H1 (cell line): ENCODE measurements around the gene CD63. TPM values are rescaled to one million over a fixed set of nuclear protein-coding genes. Genes with fewer than 3 reads are reported as not detected.

Experiments used
- CTCF ChIA-PET: fragments of 300-600 bp; sonication (Branson Sonifier 250); formaldehyde crosslinking; loops from one replicate; lab custom pipeline; 2021; ENCODE audit not compliant: partially characterized antibody; lab: Charles Lee
- POLR2A ChIA-PET: fragments of 300-600 bp; sonication (Branson Sonifier 250); formaldehyde crosslinking; loops from one replicate; lab custom pipeline; 2021; ENCODE audit warnings: inconsistent platforms; ENCODE audit not compliant: partially characterized antibody; lab: Charles Lee
- DNase-seq, 2 experiments: peaks; one replicate each; pipeline versions ENCODE4 v3.0.0 to v3.0.0-alpha.2; 2010 to 2022; ENCODE audit warnings: low spot score in 2 of 2, low read depth in 1 of 2, mixed read lengths in 1 of 2
- FAIRE-seq: peaks from 2 replicates; lab custom pipeline; 2011; peaks lifted over from hg19 to GRCh38; lab: Jason Lieb, UNC
- H2AFZ ChIP-seq: 2 replicates; pipeline ENCODE4 v1.8.1; 2012; ENCODE audit warnings: low read length, inconsistent platforms
- H2AK5ac ChIP-seq: 2 replicates; pipeline ENCODE4 v1.6.1; 2013; ENCODE audit warnings: low read depth, low read length
- H2BK120ac ChIP-seq: replicated peaks from 2 replicates; pipeline ENCODE3; 2013; ENCODE audit warnings: low read depth, low read length, inconsistent platforms
- H2BK12ac ChIP-seq: 2 replicates; pipeline ENCODE4 v1.6.1; 2013; ENCODE audit warnings: low read depth, low read length
- H2BK15ac ChIP-seq: 2 replicates; pipeline ENCODE4 v1.6.1; 2013; ENCODE audit warnings: low read length
- H2BK20ac ChIP-seq: 2 replicates; pipeline ENCODE4 v1.6.1; 2013; ENCODE audit warnings: low read length
- H2BK5ac ChIP-seq: 2 replicates; pipeline ENCODE4 v1.6.1; 2013; ENCODE audit warnings: low read depth, low read length
- H3K14ac ChIP-seq: 2 replicates; pipeline ENCODE4 v1.6.1; 2013; ENCODE audit warnings: inconsistent platforms; ENCODE audit not compliant: insufficient read length
- H3K18ac ChIP-seq: 2 replicates; pipeline ENCODE4 v1.6.1; 2013; ENCODE audit warnings: low read length; ENCODE audit errors: extremely low read depth
- H3K23ac ChIP-seq: 2 replicates; pipeline ENCODE4 v1.6.1; 2013; ENCODE audit warnings: inconsistent platforms; ENCODE audit not compliant: insufficient read length
- H3K23me2 ChIP-seq: 2 replicates; pipeline ENCODE4 v1.6.1; 2013; ENCODE audit warnings: low read depth, low read length
- H3K27ac ChIP-seq: 2 replicates; pipeline ENCODE4 v1.6.1; 2011; ENCODE audit warnings: low read depth, low read length, inconsistent platforms
- H3K27me3 ChIP-seq, 4 experiments: replicated peaks in 1 of 4; 1 replicate in 1 of 4; 2 replicates in 3 of 4; pipeline versions ENCODE4 v1.6.1 to v1.8.1; 2011 to 2013; ENCODE audit warnings: low read length in 3 of 4, mild to moderate bottlenecking in 3 of 4, inconsistent platforms in 2 of 4, mixed read lengths in 2 of 4, moderate library complexity in 1 of 4; ENCODE audit not compliant: control insufficient read depth in 3 of 4, insufficient read depth in 3 of 4; ENCODE audit errors: extremely low read depth in 1 of 4
- H3K36me3 ChIP-seq, 4 experiments: 2 replicates each; pipeline versions ENCODE4 v1.6.1 to v1.8.1; 2011 to 2013; ENCODE audit warnings: mild to moderate bottlenecking in 4 of 4, low read length in 3 of 4, moderate library complexity in 2 of 4, control low read depth in 1 of 4, inconsistent platforms in 1 of 4; ENCODE audit not compliant: insufficient read depth in 4 of 4, control insufficient read depth in 2 of 4
- H3K4ac ChIP-seq: replicated peaks from 2 replicates; pipeline ENCODE3; 2013; ENCODE audit warnings: low read length, low read depth, mixed read lengths, inconsistent platforms; ENCODE audit not compliant: insufficient read length
- H3K4me1 ChIP-seq, 4 experiments: replicated peaks in 1 of 4; 1 replicate in 1 of 4; 2 replicates in 3 of 4; pipeline versions ENCODE4 v1.6.1 to v1.8.1; 2011 to 2013; ENCODE audit warnings: low read length in 3 of 4, inconsistent platforms in 2 of 4, mixed read lengths in 1 of 4; ENCODE audit not compliant: insufficient read depth in 4 of 4, control insufficient read depth in 3 of 4
- H3K4me2 ChIP-seq, 2 experiments: 2 replicates each; pipeline versions ENCODE4 v1.6.1 to v1.8.1; 2011 to 2013; ENCODE audit warnings: low read depth in 2 of 2, low read length in 2 of 2, control low read depth in 1 of 2, inconsistent platforms in 1 of 2, mild to moderate bottlenecking in 1 of 2; ENCODE audit not compliant: insufficient read depth in 1 of 2
- H3K4me3 ChIP-seq, 4 experiments: fragments of 200-600, 300-600 bp in 1 of 4; sonication (generic), shearing (Covaris generic), sonication (Bioruptor Twin) in 1 of 4; 2 replicates each; pipeline versions ENCODE4 v1.5.1 to v1.8.1; 2011 to 2016; ENCODE audit warnings: low read length in 4 of 4, low read depth in 3 of 4, control low read depth in 2 of 4, inconsistent platforms in 2 of 4, mild to moderate bottlenecking in 2 of 4, mixed read lengths in 1 of 4, moderate library complexity in 1 of 4; ENCODE audit not compliant: insufficient read depth in 2 of 4; ENCODE audit errors: extremely low read depth in 1 of 4
- H3K56ac ChIP-seq: replicated peaks from 2 replicates; pipeline ENCODE3; 2013; ENCODE audit warnings: low read depth, mild to moderate bottlenecking, mixed read lengths, low read length, inconsistent platforms; ENCODE audit not compliant: insufficient read length
- H3K79me1 ChIP-seq: 2 replicates; pipeline ENCODE4 v1.6.1; 2013; ENCODE audit warnings: low read depth, low read length, control low read depth
- H3K79me2 ChIP-seq, 2 experiments: 2 replicates each; pipeline versions ENCODE4 v1.6.1 to v1.8.1; 2012 to 2013; ENCODE audit warnings: low read length in 2 of 2, mild to moderate bottlenecking in 2 of 2, inconsistent platforms in 1 of 2; ENCODE audit not compliant: insufficient read depth in 2 of 2, control insufficient read depth in 1 of 2
- H3K9ac ChIP-seq, 4 experiments: replicated peaks in 1 of 4; 1 replicate in 1 of 4; 2 replicates in 3 of 4; pipeline versions ENCODE4 v1.6.1 to v1.8.1; 2011 to 2013; ENCODE audit warnings: low read depth in 3 of 4, low read length in 3 of 4, control low read depth in 2 of 4, mild to moderate bottlenecking in 2 of 4, moderate library complexity in 2 of 4, inconsistent platforms in 1 of 4; ENCODE audit errors: extremely low read depth in 1 of 4
- H3K9me3 ChIP-seq, 2 experiments: 2 replicates each; pipeline versions ENCODE4 v1.6.1 to v1.8.1; 2012 to 2013; ENCODE audit warnings: mild to moderate bottlenecking in 2 of 2, moderate library complexity in 2 of 2, control low read depth in 1 of 2, inconsistent platforms in 1 of 2, low read depth in 1 of 2, low read length in 1 of 2, mixed read lengths in 1 of 2; ENCODE audit not compliant: insufficient read depth in 2 of 2
- H4K20me1 ChIP-seq, 2 experiments: replicated peaks in 1 of 2; 2 replicates each; pipeline versions ENCODE3 to v1.8.1; 2011 to 2013; ENCODE audit warnings: inconsistent platforms in 2 of 2, low read length in 2 of 2, mild to moderate bottlenecking in 1 of 2; ENCODE audit not compliant: insufficient read depth in 2 of 2, control insufficient read depth in 1 of 2
- H4K5ac ChIP-seq: 2 replicates; pipeline ENCODE4 v1.6.1; 2013; ENCODE audit warnings: low read length, low read depth, mixed read lengths, inconsistent platforms; ENCODE audit not compliant: insufficient read length
- H4K8ac ChIP-seq: 2 replicates; pipeline ENCODE4 v1.8.0; 2013; ENCODE audit warnings: mild to moderate bottlenecking, moderate library complexity, low read length, inconsistent platforms; ENCODE audit not compliant: insufficient read depth; ENCODE audit errors: extremely low read depth
- H4K91ac ChIP-seq: replicated peaks from 2 replicates; pipeline ENCODE3; 2013; ENCODE audit warnings: low read length, mixed read lengths, inconsistent platforms; ENCODE audit not compliant: insufficient read length
- SIRT6 ChIP-seq: IDR thresholded peaks from one replicate; pipeline ENCODE4 v1.7.1; 2012; ENCODE audit warnings: low read length, inconsistent platforms
- SP1 ChIP-seq: IDR thresholded peaks from 2 replicates; pipeline ENCODE4 v1.6.1; 2011; ENCODE audit warnings: low read depth, low read length
- polyA plus RNA-seq, 7 experiments: library from polyadenylated mRNA; depleted of rRNA in 3 of 7; stranded (reverse) in 5 of 7; unstranded in 2 of 7; fragments of >200 nt in 5 of 7; fragments of 200-250 nt in 2 of 7; gene quantifications; 1 replicate in 5 of 7; 2 replicates in 1 of 7; 4 replicates in 1 of 7; pipeline versions ENCODE4 v1.2.1 to v1.2.3, GENCODE V29; 2011 to 2013; ENCODE audit warnings: missing spikeins in 2 of 7, mixed read lengths in 2 of 7
- total RNA-seq: library from RNA; stranded (reverse); fragmentation: NEBNext Ultra II Directional; extraction: Animal tissue kit (Norgen Biotek cat#: 25700); gene quantifications from 2 replicates; pipeline ENCODE4 v1.2.1, GENCODE V29; 2021

Gene CD63
- total and polyA plus RNA-seq, 2 of the 8 experiments (the other 6 are each of a cell fraction or from before 2014, with no cell fraction given), result 440 to 526 TPM

DNA sequence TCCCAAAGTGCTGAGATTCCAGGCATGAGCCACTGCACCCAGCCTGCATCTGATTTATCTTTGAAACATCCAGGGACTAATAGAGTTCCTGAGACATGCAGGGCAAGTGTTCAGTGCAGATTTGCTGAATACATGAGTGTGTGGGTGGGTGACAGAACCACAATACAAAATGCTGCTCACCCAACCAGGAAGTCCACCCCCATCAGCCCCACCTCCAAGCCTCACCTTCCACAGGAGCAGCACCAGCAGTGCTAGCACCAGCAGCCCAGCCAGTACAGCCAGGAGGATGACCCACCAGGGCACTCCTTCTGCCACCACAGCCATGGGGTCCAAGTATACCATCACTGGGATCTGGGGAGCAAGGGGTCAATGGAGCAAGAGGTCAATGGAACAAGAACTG is 41.1 kb downstream of the CD63 start:
- Histone ChIP-seq H3K4ac (no peak overlapping the region), H3K4me1 (no peaks in the 10 kb centered on the region), H2BK12ac (no peak overlapping the region), H3K18ac (no peak overlapping the region), H3K79me2 (no peaks in the 10 kb centered on the region), H4K5ac (no peak overlapping the region), H3K4me3 (no peak overlapping the region), H3K36me3 (peaks cover 0 to 28% (median 8%) of the 10 kb centered on the region in 4 experiments; a peak in 5 of 8 replicates), H4K91ac (no peak overlapping the region), H3K14ac (no peak overlapping the region), H3K79me1 (no peaks in the 10 kb centered on the region), H3K27me3 (no peaks in the 10 kb centered on the region), H2BK120ac (no peak overlapping the region), H3K23me2 (no peaks in the 10 kb centered on the region), H3K23ac (no peak overlapping the region), H4K8ac (no peak overlapping the region), H3K4me2 (no peak overlapping the region), H2BK5ac (no peak overlapping the region), H2AFZ (no peak overlapping the region), H4K20me1 (peaks cover 0 to 2% of the 10 kb centered on the region in 2 experiments), H2BK15ac (no peak overlapping the region), H2BK20ac (no peak overlapping the region), H3K9ac (no peak overlapping the region), H3K27ac (no peak overlapping the region), H3K56ac (no peak overlapping the region), H3K9me3 (no peaks in the 10 kb centered on the region), H2AK5ac (no peak overlapping the region)
- POLR2A ChIA-PET, result interaction anchor here (0.8 kb wide), 1 partner anchor 287 kb away, joined by 3 read pairs; no protein-coding TSS in a partner anchor
- CTCF ChIA-PET, result interaction anchor here (0.5 to 4.1 kb wide), 4 partner anchors 12 to 287 kb away, joined by 4 to 20 read pairs (median 6); partner anchors contain the start of gene ITGA7
- DNase-seq (no peak), FAIRE-seq (no peak)
- no peak for TF ChIP-seq SP1
- TF ChIP-seq SIRT6, result no peak
